Measurements from ENCODE around the gene CGREF1. TPM values are rescaled to one million over a fixed set of nuclear protein-coding genes. Genes with fewer than 3 reads are reported as not detected.
A peak's percentile ranks its signal among the peaks of the same experiment; 100 is the strongest.

Gene CGREF1
- total RNA-seq, 1 experiment from 2014 or later: 4.0 TPM

DNA sequence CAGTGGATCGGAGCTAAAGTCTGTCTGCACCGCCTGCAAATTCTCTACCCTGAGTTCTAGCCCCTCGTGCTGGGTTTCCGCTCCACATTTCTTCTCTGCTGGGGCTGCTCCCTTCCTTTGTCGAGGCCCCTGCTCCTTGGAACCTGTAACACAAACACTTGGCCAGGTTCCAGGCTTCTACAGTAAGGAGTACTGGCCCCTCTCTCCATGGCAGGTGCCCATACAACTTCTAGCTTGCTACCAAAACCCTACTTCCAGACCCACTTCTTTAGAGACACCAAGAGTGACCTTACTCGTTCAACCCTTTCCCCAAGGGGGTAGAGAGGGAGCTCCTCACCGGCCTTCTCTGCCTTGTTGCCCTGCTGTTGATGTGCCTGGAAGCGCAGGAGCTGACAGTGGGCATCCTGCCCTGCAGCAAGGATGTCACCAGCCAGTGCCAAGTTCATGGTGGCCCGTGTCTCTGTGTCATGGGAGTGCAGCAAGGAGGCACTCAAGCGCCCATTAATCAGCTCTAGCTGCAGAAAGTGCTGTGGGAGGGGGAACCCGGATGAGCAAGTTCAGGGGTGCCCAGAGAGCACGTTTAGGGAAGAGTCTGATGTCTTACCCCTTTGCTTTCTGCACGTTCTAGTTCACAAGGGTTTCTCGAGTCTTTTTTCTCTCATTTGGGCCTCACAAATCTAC, 14.4 kb upstream of the CGREF1 start:
- intact Hi-C loops (cut with micrococcal nuclease): no loop called here
- BruUV-seq (replicated peaks): TSS peak; percentile 70
- H3K9me2 ChIP-seq (ENCODE audit: insufficient read depth): no peaks in the 10 kb centered on the region
- peaks cover 4 to 19% of the 10 kb centered on the region in 2 experiments; a peak in 3 of 4 replicates for H3K4me1 ChIP-seq (ENCODE audit: control insufficient read depth in 1 of 2, insufficient read depth in 2 of 2, low read length in 2 of 2)
- H3K9ac ChIP-seq (ENCODE audit: low read length): peak overlapping the region; percentile 97
- H3K9me3 ChIP-seq (ENCODE audit: control insufficient read depth in 1 of 2, insufficient read depth in 1 of 2, low read depth in 1 of 2, low read length in 2 of 2): no peaks in the 10 kb centered on the region
- DNase-seq (ENCODE audit: low read depth, low spot score) (no peak), ATAC-seq (no peak)
- peaks cover 20% of the 10 kb centered on the region for H3K79me2 ChIP-seq (ENCODE audit: insufficient read depth, low read length)
- peaks cover 14 to 20% of the 10 kb centered on the region in 2 experiments; a peak in 3 of 4 replicates for H3K36me3 ChIP-seq (ENCODE audit: control insufficient read depth in 1 of 2, insufficient read depth in 2 of 2, low read length in 2 of 2)
- no peak for TF ChIP-seq ZNF274 (IDR thresholded peaks at IDR 0.05; ENCODE audit: low read depth, low read length)
- TF ChIP-seq SIN3A (IDR thresholded peaks at IDR 0.05; ENCODE audit: low read depth): no peak
- TF ChIP-seq TCF7L2 (IDR thresholded peaks at IDR 0.05; ENCODE audit: borderline replicate concordance, extremely low read depth, insufficient read depth, insufficient read length): no peak
- TF ChIP-seq, protein P1, sequence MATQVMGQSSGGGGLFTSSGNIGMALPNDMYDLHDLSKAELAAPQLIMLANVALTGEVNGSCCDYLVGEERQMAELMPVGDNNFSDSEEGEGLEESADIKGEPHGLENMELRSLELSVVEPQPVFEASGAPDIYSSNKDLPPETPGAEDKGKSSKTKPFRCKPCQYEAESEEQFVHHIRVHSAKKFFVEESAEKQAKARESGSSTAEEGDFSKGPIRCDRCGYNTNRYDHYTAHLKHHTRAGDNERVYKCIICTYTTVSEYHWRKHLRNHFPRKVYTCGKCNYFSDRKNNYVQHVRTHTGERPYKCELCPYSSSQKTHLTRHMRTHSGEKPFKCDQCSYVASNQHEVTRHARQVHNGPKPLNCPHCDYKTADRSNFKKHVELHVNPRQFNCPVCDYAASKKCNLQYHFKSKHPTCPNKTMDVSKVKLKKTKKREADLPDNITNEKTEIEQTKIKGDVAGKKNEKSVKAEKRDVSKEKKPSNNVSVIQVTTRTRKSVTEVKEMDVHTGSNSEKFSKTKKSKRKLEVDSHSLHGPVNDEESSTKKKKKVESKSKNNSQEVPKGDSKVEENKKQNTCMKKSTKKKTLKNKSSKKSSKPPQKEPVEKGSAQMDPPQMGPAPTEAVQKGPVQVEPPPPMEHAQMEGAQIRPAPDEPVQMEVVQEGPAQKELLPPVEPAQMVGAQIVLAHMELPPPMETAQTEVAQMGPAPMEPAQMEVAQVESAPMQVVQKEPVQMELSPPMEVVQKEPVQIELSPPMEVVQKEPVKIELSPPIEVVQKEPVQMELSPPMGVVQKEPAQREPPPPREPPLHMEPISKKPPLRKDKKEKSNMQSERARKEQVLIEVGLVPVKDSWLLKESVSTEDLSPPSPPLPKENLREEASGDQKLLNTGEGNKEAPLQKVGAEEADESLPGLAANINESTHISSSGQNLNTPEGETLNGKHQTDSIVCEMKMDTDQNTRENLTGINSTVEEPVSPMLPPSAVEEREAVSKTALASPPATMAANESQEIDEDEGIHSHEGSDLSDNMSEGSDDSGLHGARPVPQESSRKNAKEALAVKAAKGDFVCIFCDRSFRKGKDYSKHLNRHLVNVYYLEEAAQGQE (IDR thresholded peaks at IDR 0.05; ENCODE audit: low read depth): no peak
- no peak for TF ChIP-seq CEBPB (IDR thresholded peaks at IDR 0.05; ENCODE audit: low read depth)
- TF ChIP-seq JUND (IDR thresholded peaks at IDR 0.05): no peak
- no peak for TF ChIP-seq ELF1 (IDR thresholded peaks at IDR 0.05; ENCODE audit: borderline replicate concordance, low read depth)
- TF ChIP-seq, protein P2, sequence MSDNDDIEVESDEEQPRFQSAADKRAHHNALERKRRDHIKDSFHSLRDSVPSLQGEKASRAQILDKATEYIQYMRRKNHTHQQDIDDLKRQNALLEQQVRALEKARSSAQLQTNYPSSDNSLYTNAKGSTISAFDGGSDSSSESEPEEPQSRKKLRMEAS (IDR thresholded peaks at IDR 0.05): no peak
- TF ChIP-seq, protein P3, sequence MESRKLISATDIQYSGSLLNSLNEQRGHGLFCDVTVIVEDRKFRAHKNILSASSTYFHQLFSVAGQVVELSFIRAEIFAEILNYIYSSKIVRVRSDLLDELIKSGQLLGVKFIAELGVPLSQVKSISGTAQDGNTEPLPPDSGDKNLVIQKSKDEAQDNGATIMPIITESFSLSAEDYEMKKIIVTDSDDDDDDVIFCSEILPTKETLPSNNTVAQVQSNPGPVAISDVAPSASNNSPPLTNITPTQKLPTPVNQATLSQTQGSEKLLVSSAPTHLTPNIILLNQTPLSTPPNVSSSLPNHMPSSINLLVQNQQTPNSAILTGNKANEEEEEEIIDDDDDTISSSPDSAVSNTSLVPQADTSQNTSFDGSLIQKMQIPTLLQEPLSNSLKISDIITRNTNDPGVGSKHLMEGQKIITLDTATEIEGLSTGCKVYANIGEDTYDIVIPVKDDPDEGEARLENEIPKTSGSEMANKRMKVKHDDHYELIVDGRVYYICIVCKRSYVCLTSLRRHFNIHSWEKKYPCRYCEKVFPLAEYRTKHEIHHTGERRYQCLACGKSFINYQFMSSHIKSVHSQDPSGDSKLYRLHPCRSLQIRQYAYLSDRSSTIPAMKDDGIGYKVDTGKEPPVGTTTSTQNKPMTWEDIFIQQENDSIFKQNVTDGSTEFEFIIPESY (IDR thresholded peaks at IDR 0.05; ENCODE audit: extremely low read depth, insufficient replicate concordance, low read length): no peak
- no peak for TF ChIP-seq ZFX (IDR thresholded peaks at IDR 0.05)
- TF ChIP-seq EGR1 (IDR thresholded peaks at IDR 0.05; ENCODE audit: low read depth): no peak
- no peak for TF ChIP-seq EZH2phosphoT487 (IDR thresholded peaks at IDR 0.05; ENCODE audit: borderline replicate concordance)
- no peaks in the 10 kb centered on the region for H3K27me3 ChIP-seq (ENCODE audit: insufficient read depth, low read length)
- CTCF ChIA-PET: interaction anchor here (1.4 to 1.6 kb wide), 2 partner anchors 36 to 147 kb away, joined by 5 to 7 read pairs; no protein-coding TSS in a partner anchor
- no peaks in the 10 kb centered on the region for H4K20me1 ChIP-seq (ENCODE audit: insufficient read depth)
- H2AFZ ChIP-seq (ENCODE audit: low read depth, low read length, poor library complexity, severe bottlenecking): no peak overlapping the region
- H3K4me2 ChIP-seq (ENCODE audit: low read length): peak overlapping the region; percentile 95
- RAD21 ChIA-PET (ENCODE audit: low non-redundant PET in 1 of 2, low total read pairs in 2 of 2, uncharacterized antibody in 2 of 2, unreplicated experiment in 2 of 2): no interaction called here
- POLR2A ChIA-PET: no interaction called here
- H3K4me3 ChIP-seq (replicated peaks in 1 of 2; ENCODE audit: low read depth in 1 of 2, low read length in 2 of 2): peak overlapping the region; percentile 96 to 99
- peak overlapping the region; percentile 81 for H3K27ac ChIP-seq (ENCODE audit: low read depth, low read length)

Data from HCT116 (cell line).